Fibroblast of lung (primary cell): ENCODE measurements around the gene GRK7.

Source experiments
- EZH2 ChIP-seq: IDR thresholded peaks from 2 replicates; pipeline ENCODE4 v1.5.1; 2012; ENCODE audit warnings: low read length, control low read depth, mild to moderate bottlenecking; ENCODE audit errors: missing control alignments
- TF ChIP-seq, protein P1 (sequence below), 2 donors: IDR thresholded peaks in 1 of 2; conservative IDR thresholded peaks in 1 of 2; 1 replicate in 1 of 2; 2 replicates in 1 of 2; pipeline ENCODE4 v1.5.1; 2011 to 2012; ENCODE audit warnings: low read length in 2 of 2, control low read depth in 1 of 2, inconsistent platforms in 1 of 2, low read depth in 1 of 2, mild to moderate bottlenecking in 1 of 2

DNA sequence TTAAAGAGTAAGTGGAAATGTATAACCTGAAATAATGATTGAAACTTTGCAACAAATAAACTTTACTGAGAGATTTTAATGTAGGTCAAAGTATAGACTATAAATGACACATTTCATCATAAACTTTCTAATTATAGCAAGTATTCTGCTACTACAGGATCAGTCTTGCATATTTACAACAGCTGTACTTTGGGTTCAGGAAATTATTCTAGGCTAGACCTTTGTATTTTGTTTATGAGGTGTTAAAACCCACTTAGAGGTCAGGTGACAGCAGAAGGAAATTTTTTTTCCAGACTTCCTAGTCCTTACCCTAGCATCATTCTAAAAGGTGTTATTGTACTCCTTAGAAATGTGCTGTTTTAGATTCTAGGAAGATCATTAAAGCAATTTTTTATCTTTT, 22.9 kb upstream of the GRK7 start:
- no peak for TF ChIP-seq EZH2
- TF ChIP-seq, protein P1, sequence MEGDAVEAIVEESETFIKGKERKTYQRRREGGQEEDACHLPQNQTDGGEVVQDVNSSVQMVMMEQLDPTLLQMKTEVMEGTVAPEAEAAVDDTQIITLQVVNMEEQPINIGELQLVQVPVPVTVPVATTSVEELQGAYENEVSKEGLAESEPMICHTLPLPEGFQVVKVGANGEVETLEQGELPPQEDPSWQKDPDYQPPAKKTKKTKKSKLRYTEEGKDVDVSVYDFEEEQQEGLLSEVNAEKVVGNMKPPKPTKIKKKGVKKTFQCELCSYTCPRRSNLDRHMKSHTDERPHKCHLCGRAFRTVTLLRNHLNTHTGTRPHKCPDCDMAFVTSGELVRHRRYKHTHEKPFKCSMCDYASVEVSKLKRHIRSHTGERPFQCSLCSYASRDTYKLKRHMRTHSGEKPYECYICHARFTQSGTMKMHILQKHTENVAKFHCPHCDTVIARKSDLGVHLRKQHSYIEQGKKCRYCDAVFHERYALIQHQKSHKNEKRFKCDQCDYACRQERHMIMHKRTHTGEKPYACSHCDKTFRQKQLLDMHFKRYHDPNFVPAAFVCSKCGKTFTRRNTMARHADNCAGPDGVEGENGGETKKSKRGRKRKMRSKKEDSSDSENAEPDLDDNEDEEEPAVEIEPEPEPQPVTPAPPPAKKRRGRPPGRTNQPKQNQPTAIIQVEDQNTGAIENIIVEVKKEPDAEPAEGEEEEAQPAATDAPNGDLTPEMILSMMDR (conservative IDR thresholded peaks at IDR 0.05 in 1 of 2, IDR thresholded peaks at IDR 0.05 in 1 of 2; ENCODE audit: low read depth in 1 of 2, low read length in 2 of 2) = no peak
